ENCODE results near the gene AP1S3. TPM values are rescaled to one million over a fixed set of nuclear protein-coding genes. Genes with fewer than 3 reads are reported as not detected.
"Not testable (repeated sequence)": the region's sequence is repeated elsewhere in the genome, so short reads cannot be mapped to it uniquely, and the experiment has no call there.

AP1S3 gene
- total RNA-seq, 1 experiment from 2014 or later, result 34.3 TPM

DNA sequence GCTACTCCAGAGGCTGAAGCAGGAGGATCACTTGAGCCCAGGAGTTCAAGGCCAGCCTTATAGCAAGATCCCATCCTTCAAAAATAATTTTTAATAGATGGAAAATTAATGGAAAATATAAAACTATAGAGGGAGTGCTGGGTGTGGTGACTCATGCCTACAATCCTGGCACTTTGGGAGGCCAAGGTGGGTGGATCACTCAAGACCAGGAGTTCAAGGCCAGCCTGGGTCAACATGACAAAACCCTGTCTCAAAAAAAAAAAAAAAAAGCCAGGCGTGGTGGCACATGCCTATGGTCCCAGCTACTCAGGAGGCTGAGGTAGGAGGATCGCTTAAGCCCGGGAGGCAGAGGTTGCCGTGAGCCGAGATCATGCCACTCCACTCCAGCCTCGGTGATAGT lies 48.0 kb downstream of the AP1S3 start:
- peaks cover under 1% of the 10 kb centered on the region for H3K36me3 ChIP-seq (ENCODE audit: low read depth, low read length)
- no peaks in the 10 kb centered on the region for H3K9me2 ChIP-seq (replicated peaks; ENCODE audit: low read length)
- H3K9me3 ChIP-seq (ENCODE audit: low read length), result no peaks in the 10 kb centered on the region
- POLR2A ChIA-PET (ENCODE audit: unreplicated experiment), result no interaction called here
- CTCF ChIA-PET, result no interaction called here
- no peaks in the 10 kb centered on the region for H4K20me1 ChIP-seq (ENCODE audit: low read length)
- no peak overlapping the region for H3K4me3 ChIP-seq (ENCODE audit: low read length)
- no peaks in the 10 kb centered on the region for H3K4me1 ChIP-seq (ENCODE audit: insufficient read depth, low read length)
- H3K4me2 ChIP-seq (ENCODE audit: low read length), result no peak overlapping the region
- DNase-seq (no peak), ATAC-seq (no peak)
- intact Hi-C loops (cut with micrococcal nuclease), result no loop called here
- no peaks in the 10 kb centered on the region for H3K27me3 ChIP-seq (ENCODE audit: low read length)
- no peak overlapping the region for H3K9ac ChIP-seq (ENCODE audit: low read length)
- H3F3A ChIP-seq (ENCODE audit: low read length, unreplicated experiment), result no peaks in the 10 kb centered on the region
- H3K79me2 ChIP-seq (ENCODE audit: low read length), result peaks cover 95% of the 10 kb centered on the region
- no peak overlapping the region for H2AFZ ChIP-seq (ENCODE audit: low read length)
- no TSS peak for BruUV-seq (replicated peaks)
- H3K27ac ChIP-seq (ENCODE audit: low read length), result no peak overlapping the region
- TF ChIP-seq EZH2phosphoT487 (IDR thresholded peaks at IDR 0.05; ENCODE audit: borderline replicate concordance, low read length) (no peak), EZH2 (IDR thresholded peaks at IDR 0.05; ENCODE audit: low read length, unreplicated experiment) (no peak)
- TF ChIP-seq, protein P1, sequence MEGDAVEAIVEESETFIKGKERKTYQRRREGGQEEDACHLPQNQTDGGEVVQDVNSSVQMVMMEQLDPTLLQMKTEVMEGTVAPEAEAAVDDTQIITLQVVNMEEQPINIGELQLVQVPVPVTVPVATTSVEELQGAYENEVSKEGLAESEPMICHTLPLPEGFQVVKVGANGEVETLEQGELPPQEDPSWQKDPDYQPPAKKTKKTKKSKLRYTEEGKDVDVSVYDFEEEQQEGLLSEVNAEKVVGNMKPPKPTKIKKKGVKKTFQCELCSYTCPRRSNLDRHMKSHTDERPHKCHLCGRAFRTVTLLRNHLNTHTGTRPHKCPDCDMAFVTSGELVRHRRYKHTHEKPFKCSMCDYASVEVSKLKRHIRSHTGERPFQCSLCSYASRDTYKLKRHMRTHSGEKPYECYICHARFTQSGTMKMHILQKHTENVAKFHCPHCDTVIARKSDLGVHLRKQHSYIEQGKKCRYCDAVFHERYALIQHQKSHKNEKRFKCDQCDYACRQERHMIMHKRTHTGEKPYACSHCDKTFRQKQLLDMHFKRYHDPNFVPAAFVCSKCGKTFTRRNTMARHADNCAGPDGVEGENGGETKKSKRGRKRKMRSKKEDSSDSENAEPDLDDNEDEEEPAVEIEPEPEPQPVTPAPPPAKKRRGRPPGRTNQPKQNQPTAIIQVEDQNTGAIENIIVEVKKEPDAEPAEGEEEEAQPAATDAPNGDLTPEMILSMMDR (conservative IDR thresholded peaks at IDR 0.05; ENCODE audit: low read depth, low read length), result no peak

DNA sequence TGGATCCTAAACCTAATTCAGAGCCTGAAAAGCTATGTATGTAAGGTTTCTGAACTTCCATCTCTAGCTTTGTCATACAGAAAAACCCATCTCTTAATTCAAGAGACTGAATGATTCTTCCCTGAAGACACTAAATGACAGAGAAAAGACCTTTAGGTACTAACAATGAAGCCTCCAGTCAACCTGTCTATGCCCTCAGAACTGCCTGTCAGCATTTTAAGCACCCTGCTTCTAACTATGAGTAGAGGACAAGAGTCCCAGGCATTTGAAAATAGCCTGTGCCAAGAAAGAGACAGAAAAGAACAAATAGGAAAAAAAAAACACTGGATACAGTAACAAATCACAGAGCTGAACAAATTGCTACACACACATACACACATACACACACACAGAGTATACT lies 48.6 kb downstream of the AP1S3 start:
- intact Hi-C loops (cut with micrococcal nuclease), result no loop called here

GRCh38 chr2:223788106-223788505 lies 49.3 kb downstream of the AP1S3 start:
- H3K9me3 ChIP-seq (ENCODE audit: low read length); H2AFZ ChIP-seq (ENCODE audit: low read length); H4K20me1 ChIP-seq (ENCODE audit: low read length); H3K4me1 ChIP-seq (ENCODE audit: insufficient read depth, low read length); POLR2A ChIA-PET (ENCODE audit: unreplicated experiment); H3K27ac ChIP-seq (ENCODE audit: low read length); DNase-seq; H3F3A ChIP-seq (ENCODE audit: low read length, unreplicated experiment); H3K4me3 ChIP-seq (ENCODE audit: low read length); CTCF ChIA-PET; H3K36me3 ChIP-seq (ENCODE audit: low read depth, low read length); ATAC-seq; BruUV-seq (replicated peaks); H3K4me2 ChIP-seq (ENCODE audit: low read length); H3K9me2 ChIP-seq (replicated peaks; ENCODE audit: low read length); H3K27me3 ChIP-seq (ENCODE audit: low read length); intact Hi-C loops (cut with micrococcal nuclease); H3K9ac ChIP-seq (ENCODE audit: low read length): not testable (repeated sequence)
- peaks cover 95% of the 10 kb centered on the region for H3K79me2 ChIP-seq (ENCODE audit: low read length)

More for the DNA sequence above, 48.6 kb downstream of the AP1S3 start:
- ChIA-PET CTCF (no interaction called here), POLR2A (ENCODE audit: unreplicated experiment) (no interaction called here)
- H3K27ac ChIP-seq (ENCODE audit: low read length), result no peak overlapping the region
- no peak for ATAC-seq
- H4K20me1 ChIP-seq (ENCODE audit: low read length), result no peaks in the 10 kb centered on the region
- no peak overlapping the region for H3K9ac ChIP-seq (ENCODE audit: low read length)
- H3K4me2 ChIP-seq (ENCODE audit: low read length), result no peak overlapping the region
- H3F3A ChIP-seq (ENCODE audit: low read length, unreplicated experiment), result no peaks in the 10 kb centered on the region
- H3K4me1 ChIP-seq (ENCODE audit: insufficient read depth, low read length), result no peaks in the 10 kb centered on the region
- DNase-seq, result no peak
- H3K9me2 ChIP-seq (replicated peaks; ENCODE audit: low read length), result no peaks in the 10 kb centered on the region
- no peaks in the 10 kb centered on the region for H3K9me3 ChIP-seq (ENCODE audit: low read length)
- H3K79me2 ChIP-seq (ENCODE audit: low read length), result peaks cover 95% of the 10 kb centered on the region
- H3K4me3 ChIP-seq (ENCODE audit: low read length), result no peak overlapping the region
- peaks cover 6% of the 10 kb centered on the region for H3K36me3 ChIP-seq (ENCODE audit: low read depth, low read length)
- BruUV-seq (replicated peaks), result no TSS peak
- no peak overlapping the region for H2AFZ ChIP-seq (ENCODE audit: low read length)
- no peaks in the 10 kb centered on the region for H3K27me3 ChIP-seq (ENCODE audit: low read length)
- no peak for TF ChIP-seq EZH2 (IDR thresholded peaks at IDR 0.05; ENCODE audit: low read length, unreplicated experiment)
- TF ChIP-seq EZH2phosphoT487 (IDR thresholded peaks at IDR 0.05; ENCODE audit: borderline replicate concordance, low read length), result no peak
- TF ChIP-seq, protein P1 (conservative IDR thresholded peaks at IDR 0.05; ENCODE audit: low read depth, low read length), result no peak

Data from PC-3 (cell line).